Endothelial cell of umbilical vein (primary cell): ENCODE results near the gene PDK2. TPM values are rescaled to one million over a fixed set of nuclear protein-coding genes. Genes with fewer than 3 reads are reported as not detected.

ENCODE experiments used
- BruUV-seq: library from RNA; stranded (reverse); fragments of 400-500 nt; replicated peaks from 2 replicates; lab custom pipeline; 2021; lab: Mats Ljungman, UMichigan
- CTCF ChIA-PET: fragments of 300-600, 350-600 bp; sonication (Branson Sonifier 250); formaldehyde crosslinking; loops from one replicate; lab custom pipeline; 2021; ENCODE audit warnings: antibody characterized with exemption, inconsistent platforms; lab: Charles Lee
- POLR2A ChIA-PET: fragments of 300-600, 350-600 bp; sonication (Branson Sonifier 250); formaldehyde crosslinking; loops from one replicate; lab custom pipeline; 2021; ENCODE audit warnings: antibody characterized with exemption, inconsistent platforms; lab: Charles Lee
- DNase-seq: peaks from one replicate; pipeline ENCODE4 v3.0.0-alpha.2; 2011; ENCODE audit warnings: low read depth, low spot score
- FAIRE-seq: peaks from 2 replicates; lab custom pipeline; 2011; peaks lifted over from hg19 to GRCh38; lab: Jason Lieb, UNC
- H2AFZ ChIP-seq: 2 replicates; pipeline ENCODE4 v1.6.0; 2012; ENCODE audit warnings: low read depth, low read length, control low read depth, inconsistent platforms
- H3K27ac ChIP-seq: 2 replicates; pipeline ENCODE4 v1.5.1; 2011; ENCODE audit warnings: low read depth, mild to moderate bottlenecking, control low read depth, low read length, moderate library complexity; ENCODE audit not compliant: insufficient read depth
- H3K27me3 ChIP-seq, 2 experiments: 2 replicates each; pipeline versions ENCODE4 v1.6.0 to v1.6.1; 2011; ENCODE audit warnings: low read length in 2 of 2, mixed read lengths in 1 of 2; ENCODE audit not compliant: control insufficient read depth in 2 of 2, insufficient read depth in 2 of 2
- H3K36me3 ChIP-seq, 2 experiments: 2 replicates in 1 of 2; 3 replicates in 1 of 2; pipeline ENCODE4 v1.5.1; 2011; ENCODE audit warnings: low read length in 2 of 2, mild to moderate bottlenecking in 1 of 2, moderate library complexity in 1 of 2; ENCODE audit not compliant: control insufficient read depth in 2 of 2, insufficient read depth in 2 of 2; ENCODE audit errors: extremely low read depth in 1 of 2
- H3K4me1 ChIP-seq: 3 replicates; pipeline ENCODE4 v1.5.1; 2011; ENCODE audit warnings: mild to moderate bottlenecking, low read length; ENCODE audit not compliant: control insufficient read depth, insufficient read depth; ENCODE audit errors: extremely low read depth
- H3K4me2 ChIP-seq: 2 replicates; pipeline ENCODE4 v1.6.1; 2011; ENCODE audit warnings: low read length, control low read depth, mixed read lengths; ENCODE audit not compliant: insufficient read depth
- H3K4me3 ChIP-seq, 3 experiments: fragments of 200-600 bp in 1 of 3; sonication (generic), shearing (Covaris generic) in 1 of 3; replicated peaks in 1 of 3; 2 replicates each; pipeline ENCODE4 v1.5.1; 2011 to 2016; ENCODE audit warnings: control low read depth in 3 of 3, low read length in 3 of 3, mild to moderate bottlenecking in 2 of 3, inconsistent platforms in 1 of 3, low read depth in 1 of 3, moderate library complexity in 1 of 3; ENCODE audit not compliant: insufficient read depth in 1 of 3
- H3K79me2 ChIP-seq: 2 replicates; pipeline ENCODE4 v1.6.0; 2012; ENCODE audit warnings: low read length, inconsistent platforms; ENCODE audit not compliant: control insufficient read depth, insufficient read depth
- H3K9ac ChIP-seq: replicated peaks from 2 replicates; pipeline ENCODE3; 2011; ENCODE audit warnings: low read length, control low read depth; ENCODE audit not compliant: insufficient read depth; ENCODE audit errors: extremely low read depth
- H3K9me1 ChIP-seq: replicated peaks from 3 replicates; pipeline ENCODE4 v1.6.0; 2011; ENCODE audit warnings: mild to moderate bottlenecking, low read length; ENCODE audit not compliant: control insufficient read depth, insufficient read depth; ENCODE audit errors: extremely low read depth
- H3K9me3 ChIP-seq: replicated peaks from 2 replicates; pipeline ENCODE4 v1.5.1; 2012; ENCODE audit warnings: low read length, inconsistent platforms; ENCODE audit not compliant: control insufficient read depth, insufficient read depth
- H4K20me1 ChIP-seq: replicated peaks from 2 replicates; pipeline ENCODE3; 2011; ENCODE audit warnings: mild to moderate bottlenecking, low read length; ENCODE audit not compliant: control insufficient read depth, insufficient read depth; ENCODE audit errors: extremely low read depth
- CTCF ChIP-seq, 2 donors: IDR thresholded peaks; 1 replicate in 1 of 2; 2 replicates in 1 of 2; pipeline ENCODE4 v1.5.1; 2011; ENCODE audit warnings: low read length in 2 of 2, mild to moderate bottlenecking in 2 of 2, moderate library complexity in 2 of 2, control low read depth in 1 of 2, inconsistent platforms in 1 of 2, low read depth in 1 of 2; ENCODE audit not compliant: insufficient read depth in 1 of 2; ENCODE audit errors: extremely low read depth in 1 of 2
- EZH2 ChIP-seq: IDR thresholded peaks from 2 replicates; pipeline ENCODE4 v1.6.1; 2012; ENCODE audit warnings: borderline replicate concordance, low read depth, mild to moderate bottlenecking, moderate library complexity, low read length, inconsistent platforms; ENCODE audit not compliant: severe bottlenecking
- FOS ChIP-seq: IDR thresholded peaks from 2 replicates; pipeline ENCODE4 v1.6.1; 2011; ENCODE audit warnings: mild to moderate bottlenecking, low read length, moderate library complexity, borderline replicate concordance; ENCODE audit not compliant: insufficient read depth
- GATA2 ChIP-seq: IDR thresholded peaks from 2 replicates; pipeline ENCODE4 v1.7.0; 2011; ENCODE audit warnings: low read depth, mild to moderate bottlenecking, moderate library complexity, mixed read lengths, low read length; ENCODE audit not compliant: insufficient read length, insufficient read depth
- JUN ChIP-seq: IDR thresholded peaks from 2 replicates; pipeline ENCODE4 v1.6.1; 2011; ENCODE audit warnings: borderline replicate concordance, low read depth; ENCODE audit not compliant: insufficient read length, insufficient read depth
- MAX ChIP-seq: IDR thresholded peaks from 2 replicates; pipeline ENCODE4 v1.6.1; 2011; ENCODE audit not compliant: insufficient read depth, insufficient read length
- MYC ChIP-seq: IDR thresholded peaks from one replicate; pipeline ENCODE4 v1.6.1; 2011; ENCODE audit warnings: mild to moderate bottlenecking, low read depth, low read length
- POLR2A ChIP-seq: IDR thresholded peaks from 2 replicates; pipeline ENCODE4 v1.6.1; 2012; ENCODE audit warnings: low read depth, mild to moderate bottlenecking, control low read depth, low read length
- POLR2AphosphoS5 ChIP-seq: IDR thresholded peaks from 2 replicates; pipeline ENCODE4 v1.6.1; 2012; ENCODE audit warnings: low read depth, mild to moderate bottlenecking, control low read depth, low read length, moderate library complexity; ENCODE audit not compliant: insufficient read depth
- dilution Hi-C: fragments of 300-500 bp; cut with MboI; formaldehyde crosslinking; loops from one replicate; pipeline ENCODE4 v1.15.0; 2019; ENCODE audit warnings: low sequenced_read_pairs; ENCODE audit not compliant: extremely low pct_ligation_motif_present
- intact Hi-C: fragments of 100-400 bp; cut with micrococcal nuclease; formaldehyde crosslinking; loops from one replicate; pipeline ENCODE4 v1.10.0; 2022
- polyA plus RNA-seq, 4 experiments: library from polyadenylated mRNA; depleted of rRNA in 3 of 4; stranded (reverse) in 3 of 4; unstranded in 1 of 4; fragments of >200 nt; gene quantifications; 2 replicates each; pipeline versions ENCODE4 v1.2.1 to v1.2.3, GENCODE V29; 2011 to 2012; ENCODE audit warnings: missing spikeins in 1 of 4
- total RNA-seq: library from RNA; stranded (reverse); gene quantifications from 2 replicates; pipeline ENCODE4 v1.2.3, GENCODE V29; 2021

The PDK2 gene
- total and polyA plus RNA-seq, 2 donors (not counting 3 experiments of a cell fraction or from before 2014, with no cell fraction given): 21.3 to 114 TPM

GRCh38 chr17:50051606-50052005 lies 43.5 kb upstream of the PDK2 start:
- Histone ChIP-seq H3K9ac (no peak overlapping the region), H2AFZ (peak overlapping the region; percentile 16), H3K27me3 (no peaks in the 10 kb centered on the region), H3K4me3 (no peak overlapping the region), H3K9me1 (no peaks in the 10 kb centered on the region), H3K9me3 (no peaks in the 10 kb centered on the region), H3K4me1 (peaks cover 60% of the 10 kb centered on the region), H3K4me2 (no peak overlapping the region), H3K36me3 (no peaks in the 10 kb centered on the region), H4K20me1 (no peaks in the 10 kb centered on the region), H3K27ac (peak overlapping the region; percentile 26), H3K79me2 (no peaks in the 10 kb centered on the region)
- CTCF ChIA-PET: interaction anchor here (7.8 to 8.2 kb wide), 2 partner anchors 25 to 42 kb away, joined by 55 to 146 read pairs; partner anchors contain the start of gene PDK2
- no TSS peak for BruUV-seq
- dilution Hi-C loops: no loop called here
- POLR2A ChIA-PET: no interaction called here
- DNase-seq (no peak), FAIRE-seq (peak; percentile 35)
- intact Hi-C loops: no loop called here
- TF ChIP-seq CTCF (IDR thresholded peaks at IDR 0.05; ENCODE audit: extremely low read depth in 1 of 2, insufficient read depth in 1 of 2, low read depth in 1 of 2, low read length in 2 of 2) (no peak), POLR2A (no peak), MAX (no peak), EZH2 (no peak), JUN (no peak), POLR2AphosphoS5 (no peak), FOS (no peak), MYC (no peak), GATA2 (no peak)
